ENCODE results near the gene MFAP2. TPM values are rescaled to one million over a fixed set of nuclear protein-coding genes. Genes with fewer than 3 reads are reported as not detected.

The MFAP2 gene
- total and polyA plus RNA-seq, 5 experiments from 2014 or later, result 0.41 TPM; not detected in 4

DNA sequence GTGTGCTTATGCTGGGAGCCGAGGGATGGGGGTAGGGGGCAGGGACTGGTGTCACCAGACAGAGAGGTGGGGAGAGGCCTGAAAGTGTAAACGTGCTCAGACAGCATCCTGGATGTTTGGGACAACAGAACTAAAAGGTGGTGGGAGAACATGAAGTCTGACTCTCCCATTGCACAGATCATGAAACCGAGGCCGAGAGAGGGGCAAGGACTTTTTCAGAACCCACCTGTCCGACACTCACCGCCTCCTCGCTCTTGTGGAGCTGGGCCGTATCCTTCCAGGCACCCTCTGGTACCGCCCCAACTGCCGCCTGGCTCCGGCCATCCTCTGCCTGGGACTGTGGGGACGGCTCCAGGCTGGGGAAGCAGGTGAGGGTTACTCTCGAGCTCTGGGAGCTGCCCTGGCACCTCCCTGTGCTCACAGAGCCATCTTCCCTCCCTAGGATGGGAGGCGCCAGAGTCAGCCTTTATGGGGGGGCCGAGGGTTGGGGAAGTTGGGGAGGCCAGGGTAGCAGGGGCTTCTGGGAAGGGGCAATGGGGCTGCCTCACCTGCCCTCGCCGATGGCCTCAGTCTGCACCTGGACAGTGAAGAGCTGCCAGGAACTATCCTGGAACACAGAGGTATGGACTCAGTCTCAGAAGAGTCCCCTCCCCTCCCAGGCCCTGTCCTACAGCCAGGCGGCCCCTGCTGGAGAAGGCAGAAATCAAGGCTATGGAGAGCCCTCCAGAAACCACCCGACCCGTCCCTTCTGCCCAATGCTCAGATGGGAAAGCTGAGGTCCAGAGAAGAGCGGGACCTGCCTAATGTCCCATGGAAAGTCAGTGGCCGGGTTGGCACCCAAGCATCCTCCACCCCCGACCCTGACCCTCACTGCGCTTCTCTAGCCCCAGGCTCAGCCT lies 24.3 kb upstream of the MFAP2 start:
- peaks cover 0 to 51% (median 10%) of the 10 kb centered on the region in 3 donors for H3K36me3 Mint-ChIP-seq
- no peak overlapping the region for H3K4me3 Mint-ChIP-seq
- peaks cover 0 to 7% (median 3%) of the 10 kb centered on the region in 4 donors for H3K4me1 Mint-ChIP-seq
- no peak for ATAC-seq
- H3K27ac Mint-ChIP-seq, result no peak overlapping the region
- POLR2A ChIA-PET, result interaction anchor here (0.5 to 0.6 kb wide), 2 partner anchors 25 to 47 kb away, joined by 3 read pairs; no protein-coding TSS in a partner anchor
- no peaks in the 10 kb centered on the region for H3K27me3 Mint-ChIP-seq
- H3K9me3 Mint-ChIP-seq, result no peaks in the 10 kb centered on the region
- no peak for DNase-seq

DNA sequence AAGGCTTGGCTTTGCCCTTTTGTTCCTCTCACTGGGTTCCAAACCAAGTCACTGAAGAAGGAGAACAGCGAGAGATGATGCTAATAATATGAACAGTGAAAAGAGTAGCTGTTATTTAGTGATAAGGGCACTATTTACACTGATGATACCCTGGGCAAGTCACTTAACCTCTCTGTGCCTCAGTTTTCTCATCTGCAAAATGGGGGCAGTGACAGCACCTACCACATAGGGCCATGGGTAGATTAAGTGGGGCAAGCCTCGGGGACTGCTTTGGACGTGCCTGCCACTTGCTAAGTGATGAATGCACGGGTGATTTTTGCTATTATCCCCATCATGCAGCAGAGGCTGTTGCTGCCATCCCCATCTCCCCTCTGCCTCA lies 22.1 kb upstream of the MFAP2 start:
- DNase-seq, result no peak
- H3K9me3 Mint-ChIP-seq, result no peaks in the 10 kb centered on the region
- POLR2A ChIA-PET, result no interaction called here
- no peak for ATAC-seq
- no peak overlapping the region for H3K27ac Mint-ChIP-seq
- H3K4me1 Mint-ChIP-seq, result peaks cover 0 to 2% (median 0%) of the 10 kb centered on the region in 4 donors
- peaks cover 3 to 67% (median 14%) of the 10 kb centered on the region in 3 donors for H3K36me3 Mint-ChIP-seq
- H3K4me3 Mint-ChIP-seq, result no peak overlapping the region
- H3K27me3 Mint-ChIP-seq, result no peaks in the 10 kb centered on the region

- no peak overlapping the region for H3K27ac Mint-ChIP-seq
Observed at GRCh38 chr1:17001760-17002523, 21.5 kb upstream of the MFAP2 start.

GRCh38 chr1:16999863-17000262 lies 19.4 kb upstream of the MFAP2 start:
- Mint-ChIP-seq H3K27me3 (no peaks in the 10 kb centered on the region), H3K36me3 (peaks cover 3 to 77% (median 17%) of the 10 kb centered on the region in 3 donors), H3K4me3 (no peak overlapping the region), H3K4me1 (peaks cover 0 to 2% (median 0%) of the 10 kb centered on the region in 4 donors), H3K27ac (no peak overlapping the region), H3K9me3 (no peaks in the 10 kb centered on the region)
- no peak for DNase-seq
- POLR2A ChIA-PET, result no interaction called here
- ATAC-seq, result no peak

More at GRCh38 chr1:17001760-17002523, 21.5 kb upstream of the MFAP2 start:
- Mint-ChIP-seq H3K9me3 (no peaks in the 10 kb centered on the region), H3K4me3 (no peak overlapping the region), H3K4me1 (peaks cover 0 to 2% (median 0%) of the 10 kb centered on the region in 4 donors), H3K27me3 (no peaks in the 10 kb centered on the region), H3K36me3 (peaks cover 3 to 71% (median 14%) of the 10 kb centered on the region in 3 donors)
- DNase-seq (no peak), ATAC-seq (no peak)
- POLR2A ChIA-PET, result interaction anchor here (0.7 kb wide), 1 partner anchor 389 kb away, joined by 3 read pairs; no protein-coding TSS in a partner anchor

DNA sequence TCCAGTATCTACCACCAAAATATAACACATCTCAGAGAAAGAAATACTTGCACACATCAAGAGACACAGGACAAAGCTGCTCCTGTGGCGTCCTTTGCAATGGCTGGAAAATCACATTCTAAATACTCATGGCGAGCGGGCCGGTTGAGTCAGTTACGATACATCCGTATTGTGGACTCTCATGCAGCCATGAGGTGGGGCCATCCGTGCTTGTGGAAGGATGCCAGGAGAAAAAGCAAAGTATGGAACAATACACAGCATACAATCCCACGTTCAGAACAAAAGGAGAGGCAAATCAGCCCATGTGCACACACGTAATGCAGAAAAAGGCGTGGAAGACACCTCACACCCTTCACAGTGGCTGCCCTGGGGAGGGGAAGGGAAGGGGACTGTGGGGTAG lies 18.2 kb upstream of the MFAP2 start:
- Mint-ChIP-seq H3K27me3 (no peaks in the 10 kb centered on the region), H3K4me1 (peaks cover 0 to 2% (median 0%) of the 10 kb centered on the region in 4 donors), H3K27ac (no peak overlapping the region), H3K4me3 (no peak overlapping the region), H3K9me3 (no peaks in the 10 kb centered on the region), H3K36me3 (peaks cover 3 to 65% (median 11%) of the 10 kb centered on the region in 3 donors)
- POLR2A ChIA-PET, result interaction anchor here (0.6 kb wide), 1 partner anchor 126 kb away, joined by 6 read pairs; no protein-coding TSS in a partner anchor
- DNase-seq, result no peak
- no peak for ATAC-seq

DNA sequence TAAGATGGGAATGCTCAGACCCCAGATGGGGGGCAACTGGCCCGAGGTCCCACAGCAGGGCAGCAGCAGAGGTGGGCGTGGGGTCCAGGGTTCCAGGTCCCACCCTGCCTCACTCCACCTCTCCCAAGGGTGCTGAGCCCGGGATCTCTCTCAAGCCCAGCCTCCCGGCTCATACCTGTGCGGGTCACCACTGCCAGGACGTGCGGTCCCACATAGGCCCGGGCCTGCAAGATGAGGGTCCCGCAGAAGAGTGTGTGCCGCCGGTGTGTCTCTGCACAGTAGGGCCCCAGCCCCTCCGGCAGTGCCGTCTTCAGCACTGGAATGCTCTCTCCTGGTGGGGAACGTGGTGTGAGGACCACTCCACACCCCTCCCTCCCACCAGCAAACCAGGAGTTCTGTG lies 16.4 kb upstream of the MFAP2 start:
- H3K4me3 Mint-ChIP-seq, result no peak overlapping the region
- DNase-seq (no peak), ATAC-seq (no peak)
- POLR2A ChIA-PET, result no interaction called here
- no peak overlapping the region for H3K27ac Mint-ChIP-seq
- H3K27me3 Mint-ChIP-seq, result no peaks in the 10 kb centered on the region
- peaks cover 0 to 2% (median 0%) of the 10 kb centered on the region in 4 donors for H3K4me1 Mint-ChIP-seq
- peaks cover 3 to 54% (median 9%) of the 10 kb centered on the region in 3 donors for H3K36me3 Mint-ChIP-seq
- H3K9me3 Mint-ChIP-seq, result no peaks in the 10 kb centered on the region

- ATAC-seq (no peak), DNase-seq (no peak)
- Mint-ChIP-seq H3K4me3 (no peak overlapping the region), H3K27ac (no peak overlapping the region), H3K4me1 (no peaks in the 10 kb centered on the region), H3K9me3 (no peaks in the 10 kb centered on the region), H3K27me3 (no peaks in the 10 kb centered on the region), H3K36me3 (peaks cover 2 to 50% (median 13%) of the 10 kb centered on the region in 3 donors)
- POLR2A ChIA-PET, result no interaction called here
Observed at GRCh38 chr1:16993521-16994038, 13.2 kb upstream of the MFAP2 start.

DNA sequence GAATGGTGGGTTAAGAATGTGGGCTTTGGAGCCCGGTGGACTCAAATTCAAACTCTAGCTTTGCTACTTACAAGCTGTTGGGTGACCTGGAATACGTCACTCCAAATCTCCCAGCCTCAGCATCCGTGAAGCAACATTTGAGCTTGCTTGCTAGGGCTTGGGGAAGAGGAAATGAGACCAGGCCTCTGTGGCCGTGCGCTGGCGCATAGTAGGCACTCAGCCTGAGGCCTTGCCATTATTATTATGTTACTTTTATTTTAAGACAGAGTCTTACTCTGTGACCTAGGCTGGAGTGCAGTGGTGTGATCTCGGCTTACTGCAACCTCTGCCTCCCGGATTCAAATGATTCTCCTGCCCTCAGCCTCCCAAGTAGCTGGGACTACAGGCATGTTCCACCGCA lies 12.3 kb upstream of the MFAP2 start:
- Mint-ChIP-seq H3K9me3 (no peaks in the 10 kb centered on the region), H3K27ac (no peak overlapping the region), H3K4me3 (no peak overlapping the region), H3K4me1 (no peaks in the 10 kb centered on the region), H3K36me3 (peaks cover 0 to 47% (median 16%) of the 10 kb centered on the region in 3 donors), H3K27me3 (peaks cover 0 to 1% (median 0%) of the 10 kb centered on the region in 5 donors)
- POLR2A ChIA-PET, result no interaction called here
- DNase-seq (no peak), ATAC-seq (no peak)

DNA sequence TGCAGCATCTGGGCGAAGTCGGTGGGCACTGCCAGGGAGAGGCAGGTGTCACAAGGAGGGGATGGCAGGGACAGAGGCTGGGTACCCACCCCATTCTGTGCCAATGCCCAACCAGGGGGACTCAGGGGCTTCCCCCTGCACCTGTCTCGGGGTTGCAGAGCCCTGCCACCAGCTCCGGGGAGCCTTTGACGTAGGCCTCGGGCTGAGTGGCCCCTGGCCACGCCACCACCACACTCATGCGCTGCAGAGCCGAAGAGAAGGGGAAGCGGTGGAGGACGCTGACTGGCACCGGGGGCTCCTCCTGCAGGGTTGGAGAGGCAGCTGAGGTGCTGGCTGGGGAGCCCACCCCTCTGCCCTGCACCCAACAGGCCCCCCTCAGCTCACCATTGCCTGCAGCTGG lies 11.7 kb upstream of the MFAP2 start:
- H3K4me3 Mint-ChIP-seq, result no peak overlapping the region
- H3K4me1 Mint-ChIP-seq, result no peaks in the 10 kb centered on the region
- DNase-seq, result no peak
- peaks cover 0 to 48% (median 16%) of the 10 kb centered on the region in 3 donors for H3K36me3 Mint-ChIP-seq
- peaks cover 0 to 1% (median 0%) of the 10 kb centered on the region in 5 donors for H3K27me3 Mint-ChIP-seq
- H3K27ac Mint-ChIP-seq, result no peak overlapping the region
- no peaks in the 10 kb centered on the region for H3K9me3 Mint-ChIP-seq
- POLR2A ChIA-PET, result no interaction called here
- ATAC-seq, result no peak

- no peaks in the 10 kb centered on the region for H3K9me3 Mint-ChIP-seq
- no peak overlapping the region for H3K4me3 Mint-ChIP-seq
- ATAC-seq (no peak), DNase-seq (no peak)
- peaks cover 0 to 49% (median 16%) of the 10 kb centered on the region in 3 donors for H3K36me3 Mint-ChIP-seq
- peaks cover 0 to 1% (median 0%) of the 10 kb centered on the region in 5 donors for H3K27me3 Mint-ChIP-seq
- POLR2A ChIA-PET, result no interaction called here
- H3K27ac Mint-ChIP-seq, result no peak overlapping the region
- no peaks in the 10 kb centered on the region for H3K4me1 Mint-ChIP-seq
Observed at GRCh38 chr1:16991571-16991970, 11.2 kb upstream of the MFAP2 start.

GRCh38 chr1:16989676-16990391 lies 9.4 kb upstream of the MFAP2 start:
- no peak overlapping the region for H3K4me3 Mint-ChIP-seq
- ATAC-seq (no peak), DNase-seq (no peak)
- H3K9me3 Mint-ChIP-seq, result no peaks in the 10 kb centered on the region
- H3K27ac Mint-ChIP-seq, result no peak overlapping the region
- peaks cover 0 to 1% (median 0%) of the 10 kb centered on the region in 5 donors for H3K27me3 Mint-ChIP-seq
- H3K4me1 Mint-ChIP-seq, result no peaks in the 10 kb centered on the region
- peaks cover 0 to 44% (median 18%) of the 10 kb centered on the region in 3 donors for H3K36me3 Mint-ChIP-seq
- POLR2A ChIA-PET, result no interaction called here

- DNase-seq (no peak), ATAC-seq (no peak)
- Mint-ChIP-seq H3K36me3 (peaks cover 0 to 47% (median 20%) of the 10 kb centered on the region in 3 donors), H3K4me3 (no peak overlapping the region), H3K9me3 (no peaks in the 10 kb centered on the region), H3K4me1 (peaks cover 0 to 2% (median 0%) of the 10 kb centered on the region in 4 donors), H3K27me3 (peaks cover 4 to 12% (median 5%) of the 10 kb centered on the region in 5 donors), H3K27ac (no peak overlapping the region)
- POLR2A ChIA-PET, result no interaction called here
Observed at GRCh38 chr1:16988210-16988609, 7.8 kb upstream of the MFAP2 start.
